Gastroesophageal sphincter (tissue), 3 donors: ENCODE data around the gene SELENBP1.

Experiments used
- CTCF ChIP-seq, 4 experiments: fragments of 200-600 bp in 2 of 4; fragments of 450-650 bp in 2 of 4; sonication (generic) in 1 of 4; IDR thresholded peaks; one replicate each; pipeline ENCODE4 v1.5.1; 2017 to 2019; ENCODE audit warnings: antibody characterized with exemption in 4 of 4, mild to moderate bottlenecking in 2 of 4, moderate library complexity in 2 of 4
- EP300 ChIP-seq: sonication (generic); formaldehyde crosslinking; IDR thresholded peaks from one replicate; pipeline ENCODE4 v1.6.1; 2017; ENCODE audit warnings: antibody characterized with exemption, mild to moderate bottlenecking
- POLR2A ChIP-seq, 2 donors: fragments of 450-650 bp; IDR thresholded peaks; one replicate each; pipeline ENCODE4 v1.6.1; 2017; ENCODE audit warnings: antibody characterized with exemption in 2 of 2, mild to moderate bottlenecking in 2 of 2, moderate library complexity in 1 of 2
- POLR2AphosphoS5 ChIP-seq: sonication (generic); formaldehyde crosslinking; IDR thresholded peaks from one replicate; pipeline ENCODE4 v1.6.1; 2017; ENCODE audit warnings: antibody characterized with exemption

- TF ChIP-seq CTCF (IDR thresholded peaks at IDR 0.05) (no peak), POLR2AphosphoS5 (peak; percentile 6), POLR2A (IDR thresholded peaks at IDR 0.05) (no peak), EP300 (no peak)
Measured at GRCh38 chr1:151367658-151368392, 4.7 kb downstream of the SELENBP1 start.
